Ascending aorta (tissue), 2 donors: ENCODE results near the gene TREH. TPM values are rescaled to one million over a fixed set of nuclear protein-coding genes. Genes with fewer than 3 reads are reported as not detected.
A peak's percentile ranks its signal among the peaks of the same experiment; 100 is the strongest.

ENCODE experiments used
- DNase-seq, 2 donors: peaks; one replicate each; pipeline ENCODE4 v3.0.0-alpha.2; 2019; ENCODE audit warnings: low spot score in 2 of 2
- H3K27ac ChIP-seq, 2 donors: fragments of 200-600 bp; sonication (generic); one replicate each; pipeline ENCODE4 v1.5.1; 2016 to 2017; ENCODE audit warnings: mild to moderate bottlenecking in 1 of 2
- H3K27me3 ChIP-seq: fragments of 200-600 bp; sonication (generic); one replicate; pipeline ENCODE4 v1.5.1; 2017
- H3K36me3 ChIP-seq, 2 donors: fragments of 200-600 bp; sonication (generic); one replicate each; pipeline ENCODE4 v1.5.1; 2016
- H3K4me1 ChIP-seq, 2 donors: fragments of 200-600 bp; sonication (generic); one replicate each; pipeline ENCODE4 v1.5.1; 2016 to 2017; ENCODE audit warnings: mild to moderate bottlenecking in 1 of 2
- H3K4me3 ChIP-seq, 2 donors: fragments of 200-600 bp; sonication (generic); one replicate each; pipeline ENCODE4 v1.5.1; 2016 to 2017; ENCODE audit warnings: mild to moderate bottlenecking in 1 of 2
- H3K9me3 ChIP-seq, 2 donors: fragments of 200-600 bp; sonication (generic); one replicate each; pipeline ENCODE4 v1.5.1; 2016
- intact Hi-C: fragments of 100-400 bp; cut with DNase I; formaldehyde crosslinking; loops from one replicate; pipeline ENCODE4 v1.15.1; 2023
- total RNA-seq: library from RNA; depleted of rRNA; stranded (reverse); fragments of >200 nt; gene quantifications from one replicate; pipeline ENCODE4 v1.1.0, GENCODE V29; 2016
- TF ChIP-seq, protein P1 (sequence below), 3 experiments: fragments of 200-600 bp in 2 of 3; fragments of 450-650 bp in 1 of 3; sonication (generic) in 2 of 3; IDR thresholded peaks; one replicate each; pipeline ENCODE4 v1.5.1; 2016 to 2019; ENCODE audit warnings: antibody characterized with exemption in 3 of 3, mild to moderate bottlenecking in 1 of 3, moderate library complexity in 1 of 3

The TREH gene
- total RNA-seq, 1 donor from 2014 or later = not detected

DNA sequence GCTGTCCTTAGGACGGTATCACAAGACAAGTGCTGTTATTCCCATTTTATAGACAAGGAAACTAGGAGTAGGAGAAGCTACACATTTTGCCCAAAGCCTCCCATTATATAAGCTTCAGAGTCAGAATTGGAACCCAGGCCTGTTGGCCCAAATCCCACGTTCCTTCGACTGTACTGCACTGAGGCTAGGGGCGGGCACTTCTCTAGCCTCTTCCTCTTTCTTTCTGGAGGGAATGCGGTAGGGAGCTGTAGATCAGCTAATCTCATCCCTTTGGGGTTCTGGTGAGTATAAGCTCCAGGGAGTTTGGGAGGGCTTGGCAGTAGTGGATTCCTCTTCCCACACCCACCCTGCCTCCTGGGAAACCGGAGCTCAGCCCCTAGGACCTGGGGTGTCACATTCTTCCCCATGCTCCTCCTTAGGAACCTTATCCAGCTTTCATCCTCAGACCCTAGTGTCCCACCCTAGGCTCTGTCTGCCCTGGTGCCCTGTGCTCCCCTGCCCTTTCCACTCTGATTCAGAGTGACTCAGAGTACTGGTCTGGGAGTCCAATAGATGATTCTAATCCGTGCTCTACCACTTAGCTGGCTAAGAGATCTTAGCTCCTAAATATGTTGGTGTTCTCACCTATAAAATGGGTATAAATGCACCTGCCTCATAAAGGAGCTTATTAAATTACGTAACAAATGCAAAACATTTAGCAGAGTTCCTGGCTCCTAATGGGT lies 42.7 kb downstream of the TREH start:
- Histone ChIP-seq H3K27ac (peak overlapping the region; percentile 29 to 50), H3K4me1 (peaks cover 22 to 31% of the 10 kb centered on the region in 2 donors), H3K27me3 (no peaks in the 10 kb centered on the region), H3K9me3 (no peaks in the 10 kb centered on the region), H3K4me3 (no peak overlapping the region), H3K36me3 (peaks cover 50 to 73% of the 10 kb centered on the region in 2 donors)
- intact Hi-C loops = no loop called here
- TF ChIP-seq, protein P1, sequence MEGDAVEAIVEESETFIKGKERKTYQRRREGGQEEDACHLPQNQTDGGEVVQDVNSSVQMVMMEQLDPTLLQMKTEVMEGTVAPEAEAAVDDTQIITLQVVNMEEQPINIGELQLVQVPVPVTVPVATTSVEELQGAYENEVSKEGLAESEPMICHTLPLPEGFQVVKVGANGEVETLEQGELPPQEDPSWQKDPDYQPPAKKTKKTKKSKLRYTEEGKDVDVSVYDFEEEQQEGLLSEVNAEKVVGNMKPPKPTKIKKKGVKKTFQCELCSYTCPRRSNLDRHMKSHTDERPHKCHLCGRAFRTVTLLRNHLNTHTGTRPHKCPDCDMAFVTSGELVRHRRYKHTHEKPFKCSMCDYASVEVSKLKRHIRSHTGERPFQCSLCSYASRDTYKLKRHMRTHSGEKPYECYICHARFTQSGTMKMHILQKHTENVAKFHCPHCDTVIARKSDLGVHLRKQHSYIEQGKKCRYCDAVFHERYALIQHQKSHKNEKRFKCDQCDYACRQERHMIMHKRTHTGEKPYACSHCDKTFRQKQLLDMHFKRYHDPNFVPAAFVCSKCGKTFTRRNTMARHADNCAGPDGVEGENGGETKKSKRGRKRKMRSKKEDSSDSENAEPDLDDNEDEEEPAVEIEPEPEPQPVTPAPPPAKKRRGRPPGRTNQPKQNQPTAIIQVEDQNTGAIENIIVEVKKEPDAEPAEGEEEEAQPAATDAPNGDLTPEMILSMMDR (IDR thresholded peaks at IDR 0.05) = no peak
- DNase-seq = no peak

DNA sequence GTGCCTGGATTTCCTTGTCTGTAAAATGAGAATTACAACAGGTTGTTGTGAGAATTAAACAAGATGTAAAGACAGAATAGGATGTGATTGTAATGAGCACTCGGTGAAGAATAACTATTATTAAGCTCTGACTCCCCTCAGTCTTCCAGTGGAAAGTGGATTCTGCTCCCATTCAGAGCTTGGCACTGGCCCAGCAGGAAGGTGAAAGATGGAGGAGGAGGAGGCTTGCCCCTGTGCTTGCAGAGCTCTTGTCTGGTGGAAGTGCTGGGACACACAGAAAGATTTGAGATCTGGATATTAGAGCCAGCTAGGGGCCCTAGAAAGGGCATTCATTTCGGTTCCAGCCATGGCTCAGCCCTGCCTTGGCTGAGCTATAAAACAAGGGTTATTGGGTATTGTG lies 43.8 kb downstream of the TREH start:
- H3K4me1 ChIP-seq = peaks cover 22 to 31% of the 10 kb centered on the region in 2 donors
- intact Hi-C loops = loop anchor here (2.0 kb wide), 1 partner anchor 27 kb away; no protein-coding TSS in a partner anchor
- no peaks in the 10 kb centered on the region for H3K27me3 ChIP-seq
- H3K9me3 ChIP-seq = no peaks in the 10 kb centered on the region
- H3K4me3 ChIP-seq = peak overlapping the region in 1 of 2 donors; percentile 54
- H3K27ac ChIP-seq = peak overlapping the region; percentile 74 to 86
- DNase-seq = no peak
- H3K36me3 ChIP-seq = peaks cover 52 to 74% of the 10 kb centered on the region in 2 donors
- TF ChIP-seq, protein P1 (IDR thresholded peaks at IDR 0.05) = no peak

DNA sequence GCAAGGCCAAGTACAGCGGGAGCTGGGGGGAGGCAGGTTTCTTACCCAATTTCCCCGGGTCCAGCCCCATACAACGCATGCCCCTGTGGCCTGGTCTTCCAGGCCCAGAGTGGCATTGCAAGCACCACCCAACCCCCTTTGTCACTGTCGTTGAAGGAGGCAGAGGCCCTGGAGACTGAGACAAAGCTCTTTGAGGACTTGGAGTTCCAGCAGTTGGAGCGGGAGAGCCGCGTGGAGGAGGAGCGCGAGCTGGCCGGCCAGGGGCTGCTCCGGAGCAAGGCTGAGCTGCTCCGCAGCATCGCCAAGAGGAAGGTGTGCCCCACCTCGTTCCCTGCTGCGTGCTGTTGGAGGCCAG lies 44.2 kb downstream of the TREH start:
- TF ChIP-seq, protein P1 (IDR thresholded peaks at IDR 0.05) = no peak
- H3K27ac ChIP-seq = peak overlapping the region; percentile 74 to 86
- no peaks in the 10 kb centered on the region for H3K27me3 ChIP-seq
- H3K4me1 ChIP-seq = peaks cover 22 to 31% of the 10 kb centered on the region in 2 donors
- intact Hi-C loops = loop anchor here (2.0 kb wide), 1 partner anchor 26 kb away; no protein-coding TSS in a partner anchor
- peak overlapping the region; percentile 43 to 54 for H3K4me3 ChIP-seq
- no peak for DNase-seq
- no peaks in the 10 kb centered on the region for H3K9me3 ChIP-seq
- peaks cover 57 to 74% of the 10 kb centered on the region in 2 donors for H3K36me3 ChIP-seq

DNA sequence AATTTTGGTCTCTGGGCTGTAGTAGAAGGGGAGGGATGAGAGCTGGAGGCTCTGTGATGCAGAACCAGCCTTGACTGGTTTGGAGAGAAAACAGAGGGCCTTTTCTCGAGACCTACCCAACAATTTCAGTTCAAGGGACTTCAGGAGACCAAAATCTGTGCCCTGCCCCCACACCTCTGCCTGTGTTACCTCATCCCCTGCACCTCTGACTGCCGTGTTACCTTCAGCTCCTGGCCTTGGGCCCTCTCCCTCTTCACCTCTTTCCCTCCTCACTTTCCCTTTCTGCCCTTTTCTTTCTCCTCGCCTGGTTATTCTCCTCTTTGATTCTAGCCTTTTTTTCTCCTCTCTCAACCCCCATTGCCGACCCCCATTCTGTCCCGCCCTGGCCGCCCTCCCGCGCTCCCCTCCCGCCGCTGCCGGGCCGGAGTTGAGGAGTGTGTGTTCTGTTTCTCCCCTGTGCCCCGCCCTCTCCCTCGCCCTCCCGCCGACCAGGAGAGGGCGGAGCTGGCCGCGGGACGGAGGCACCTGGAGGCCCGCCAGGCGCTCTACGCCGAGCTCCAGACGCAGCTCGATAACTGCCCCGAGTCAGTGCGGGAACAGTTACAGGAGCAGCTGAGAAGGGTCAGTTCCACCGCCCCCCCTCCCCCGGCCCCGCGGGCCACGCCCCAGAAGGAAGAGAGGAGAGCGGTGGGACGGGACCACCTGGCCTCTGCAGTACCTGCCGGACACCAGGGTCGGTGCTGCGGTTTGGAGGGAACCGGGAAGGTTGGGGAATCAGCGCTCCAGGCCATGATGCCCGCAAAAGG lies 44.8 kb downstream of the TREH start:
- peak in 1 of 2 donors; percentile 89 for DNase-seq
- peak overlapping the region; percentile 43 to 54 for H3K4me3 ChIP-seq
- H3K36me3 ChIP-seq = peaks cover 62 to 69% of the 10 kb centered on the region in 2 donors
- intact Hi-C loops = loop anchor here (1.0 to 2.0 kb wide), 2 partner anchors 25 to 26 kb away; no protein-coding TSS in a partner anchor
- peak overlapping the region; percentile 74 to 86 for H3K27ac ChIP-seq
- no peaks in the 10 kb centered on the region for H3K27me3 ChIP-seq
- H3K9me3 ChIP-seq = no peaks in the 10 kb centered on the region
- TF ChIP-seq, protein P1 (IDR thresholded peaks at IDR 0.05) = peak; percentile 5 to 39 (median 39)
- H3K4me1 ChIP-seq = peaks cover 22 to 28% of the 10 kb centered on the region in 2 donors

DNA sequence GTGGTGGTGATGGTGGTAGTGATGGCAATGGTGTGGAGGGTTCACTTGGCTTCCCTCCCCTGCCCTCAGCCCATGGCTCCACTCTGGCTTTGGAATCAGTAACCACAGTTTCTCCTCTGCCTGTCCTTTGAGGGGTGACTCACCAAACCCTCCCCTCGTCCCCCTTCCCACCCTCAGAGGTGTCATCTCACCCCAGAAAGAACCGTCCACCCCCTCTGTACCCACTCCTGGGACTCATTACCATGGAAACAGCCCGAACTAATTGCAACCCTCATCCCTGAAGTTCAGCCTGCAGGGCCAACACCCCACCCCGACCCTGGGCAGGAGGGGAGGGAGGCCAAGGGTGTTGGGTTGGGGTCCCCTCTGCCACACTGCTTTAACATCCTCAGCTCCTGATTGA lies 45.5 kb downstream of the TREH start:
- peak overlapping the region; percentile 43 to 54 for H3K4me3 ChIP-seq
- TF ChIP-seq, protein P1 (IDR thresholded peaks at IDR 0.05) = no peak
- intact Hi-C loops = loop anchor here (1.0 to 2.0 kb wide), 2 partner anchors 25 kb away; no protein-coding TSS in a partner anchor

More for the DNA sequence above, 45.5 kb downstream of the TREH start:
- Histone ChIP-seq H3K27ac (peak overlapping the region; percentile 74 to 86), H3K27me3 (no peaks in the 10 kb centered on the region), H3K36me3 (peaks cover 68 to 70% of the 10 kb centered on the region in 2 donors), H3K9me3 (no peaks in the 10 kb centered on the region), H3K4me1 (peaks cover 22 to 32% of the 10 kb centered on the region in 2 donors)
- no peak for DNase-seq
